Measurements from ENCODE around the gene FAM20B. TPM values are rescaled to one million over a fixed set of nuclear protein-coding genes. Genes with fewer than 3 reads are reported as not detected.

FAM20B gene
- total and polyA plus RNA-seq, 7 donors = 7.4 to 51.0 (median 36.3) TPM

DNA sequence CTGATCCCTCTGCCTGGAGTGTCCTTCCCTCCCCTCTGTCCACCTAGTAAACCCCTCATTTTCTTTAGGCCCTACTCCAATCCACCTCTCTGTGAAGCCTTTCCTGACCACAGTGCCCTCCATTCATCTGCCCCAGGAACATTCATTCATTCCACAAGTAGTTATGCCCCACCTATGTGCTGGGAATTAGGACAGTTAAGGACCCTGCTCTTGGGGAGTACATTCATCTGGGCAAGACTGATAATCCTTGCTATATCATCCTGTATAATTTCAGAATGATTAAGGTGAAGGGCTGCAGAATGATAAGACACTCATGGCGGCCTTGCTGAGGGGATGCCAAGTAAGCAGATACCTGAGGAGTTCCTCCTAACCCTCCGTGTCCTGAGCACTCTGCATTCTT, 10.3 kb upstream of the FAM20B start:
- Histone ChIP-seq H3K36me3 (no peaks in the 10 kb centered on the region), H3K27me3 (no peaks in the 10 kb centered on the region), H3K9me3 (no peaks in the 10 kb centered on the region), H3K4me1 (peaks cover 0 to 20% (median 18%) of the 10 kb centered on the region in 4 donors), H3K4me3 (no peak overlapping the region), H3K27ac (no peak overlapping the region)
- intact Hi-C loops (cut with DNase I) = no loop called here
- DNase-seq = no peak
- 93 to 96% methylated on average over 2 of the region's 2 CpGs for WGBS, 2 donors
- TF ChIP-seq CTCF (IDR thresholded peaks at IDR 0.05) (no peak), EP300 (IDR thresholded peaks at IDR 0.05) (no peak), POLR2A (IDR thresholded peaks at IDR 0.05) (no peak), POLR2AphosphoS5 (IDR thresholded peaks at IDR 0.05) (no peak)

- Histone ChIP-seq H3K27me3 (no peaks in the 10 kb centered on the region), H3K4me3 (peak overlapping the region in 1 of 4 donors; percentile 8), H3K36me3 (no peaks in the 10 kb centered on the region), H3K4me1 (peaks cover 0 to 20% (median 18%) of the 10 kb centered on the region in 4 donors), H3K9me3 (no peaks in the 10 kb centered on the region), H3K27ac (peak overlapping the region; percentile 54 to 58 (median 56))
- 7 to 27% methylated on average over 5 of the region's 5 CpGs for WGBS, 2 donors
- peak; percentile 92 for DNase-seq
- intact Hi-C loops (cut with DNase I) = no loop called here
- TF ChIP-seq CTCF (IDR thresholded peaks at IDR 0.05) (no peak), EP300 (IDR thresholded peaks at IDR 0.05) (no peak), POLR2A (IDR thresholded peaks at IDR 0.05) (peak in 1 of 2 donors; percentile 52), POLR2AphosphoS5 (IDR thresholded peaks at IDR 0.05) (peak; percentile 13 to 56 (median 42))
Observed at GRCh38 chr1:179016706-179017382, 8.8 kb upstream of the FAM20B start.

GRCh38 chr1:179017383-179018326, 8.0 kb upstream of the FAM20B start:
- Histone ChIP-seq H3K9me3 (no peaks in the 10 kb centered on the region), H3K36me3 (no peaks in the 10 kb centered on the region), H3K4me3 (peak overlapping the region in 1 of 4 donors; percentile 8), H3K27me3 (no peaks in the 10 kb centered on the region), H3K4me1 (peaks cover 0 to 20% (median 18%) of the 10 kb centered on the region in 4 donors), H3K27ac (peak overlapping the region; percentile 54 to 58 (median 56))
- WGBS, 2 donors = 9 to 43% methylated on average over 3 of the region's 3 CpGs
- DNase-seq = peak; percentile 17
- no peak for TF ChIP-seq EP300 (IDR thresholded peaks at IDR 0.05)
- no peak for TF ChIP-seq CTCF (IDR thresholded peaks at IDR 0.05)
- no peak for TF ChIP-seq POLR2AphosphoS5 (IDR thresholded peaks at IDR 0.05)
- TF ChIP-seq POLR2A (IDR thresholded peaks at IDR 0.05) = no peak
- intact Hi-C loops (cut with DNase I) = no loop called here

- H3K36me3 ChIP-seq = no peaks in the 10 kb centered on the region
- no peaks in the 10 kb centered on the region for H3K27me3 ChIP-seq
- TF ChIP-seq POLR2AphosphoS5 (IDR thresholded peaks at IDR 0.05) (peak in 1 of 4 donors; percentile 6), CTCF (IDR thresholded peaks at IDR 0.05) (no peak)
- peak overlapping the region; percentile 40 to 52 (median 50) for H3K27ac ChIP-seq
- no peaks in the 10 kb centered on the region for H3K9me3 ChIP-seq
- WGBS, 2 donors = 56 to 59% methylated on average over 6 of the region's 6 CpGs
- H3K4me3 ChIP-seq = peak overlapping the region in 3 of 4 donors; percentile 14 to 27 (median 23)
- intact Hi-C loops (cut with DNase I) = loop anchor here (10.0 kb wide), 1 partner anchor 927 kb away; the partner anchor contains the start of gene RASAL2
- no peak for DNase-seq
- H3K4me1 ChIP-seq = peaks cover 0 to 20% (median 15%) of the 10 kb centered on the region in 4 donors
Observed at GRCh38 chr1:179021873-179022272, 3.8 kb upstream of the FAM20B start.

Measured in sigmoid colon (tissue), 7 donors.